HG02938 (cell line): ENCODE data around the gene FLVCR1.

Experiments
- ATAC-seq: cut with Tn5 transposase; IDR thresholded peaks from one replicate; pipeline ENCODE4 v1.9.1; 2021; ENCODE audit warnings: mild to moderate bottlenecking, moderate library complexity; ENCODE audit not compliant: unreplicated experiment

Gene FLVCR1

GRCh38 chr1:212945056-212945455, 87.0 kb downstream of the FLVCR1 start:
- ATAC-seq: no peak

GRCh38 chr1:212945463-212946160, 87.5 kb downstream of the FLVCR1 start:
- ATAC-seq: no peak

- no peak for ATAC-seq
These were observed 88.8 kb downstream of the FLVCR1 start for GRCh38 chr1:212946872-212947271.
